SK-N-SH treated with all-trans-retinoic acid at 6 μM for 48 hours (cell line): ENCODE data around the gene DDX20.

Experiments used
- ATAC-seq: fragments of 200-7000 bp; cut with Tn5 transposase; 3 replicates; pipeline ENCODE4 v1.9.1; 2020; ENCODE audit warnings: mild to moderate bottlenecking, moderate library complexity
- ARNTL ChIP-seq: fragments of 450-650 bp; formaldehyde crosslinking; IDR thresholded peaks from 2 replicates; pipeline ENCODE4 v1.5.0; 2020; ENCODE audit warnings: low read depth, mild to moderate bottlenecking, moderate library complexity, borderline replicate concordance
- BACH2 ChIP-seq: fragments of 250-450 bp; sonication (Bioruptor Pico); IDR thresholded peaks from 2 replicates; pipeline ENCODE4 v1.9.0; 2021; ENCODE audit warnings: mild to moderate bottlenecking, borderline replicate concordance
- CSDC2 ChIP-seq: fragments of 250-450 bp; sonication (Bioruptor Pico); IDR thresholded peaks from 2 replicates; pipeline ENCODE4 v1.5.0; 2020; ENCODE audit warnings: mild to moderate bottlenecking, moderate library complexity
- CSRNP3 ChIP-seq: fragments of 250-450 bp; sonication (Bioruptor Pico); IDR thresholded peaks from 2 replicates; pipeline ENCODE4 v1.5.1; 2021; ENCODE audit warnings: mild to moderate bottlenecking, moderate library complexity
- ESRRG ChIP-seq: fragments of 250-450 bp; sonication (Bioruptor Pico); IDR thresholded peaks from 2 replicates; pipeline ENCODE4 v1.6.1; 2021; ENCODE audit warnings: mild to moderate bottlenecking
- GLIS3 ChIP-seq: fragments of 250-450 bp; sonication (Bioruptor Pico); IDR thresholded peaks from 2 replicates; pipeline ENCODE4 v1.5.0; 2020; ENCODE audit warnings: mild to moderate bottlenecking, moderate library complexity
- ISL1 ChIP-seq: fragments of 250-450 bp; sonication (Bioruptor Pico); IDR thresholded peaks from 2 replicates; pipeline ENCODE4 v2.1.2; 2022; ENCODE audit warnings: mild to moderate bottlenecking, moderate library complexity
- OSR1 ChIP-seq: fragments of 250-450 bp; sonication (Bioruptor Pico); IDR thresholded peaks from 2 replicates; pipeline ENCODE4 v1.8.0; 2022; ENCODE audit warnings: moderate library complexity, mild to moderate bottlenecking, inconsistent platforms
- PATZ1 ChIP-seq: fragments of 250-450 bp; sonication (Bioruptor Pico); IDR thresholded peaks from 2 replicates; pipeline ENCODE4 v1.8.0; 2020; ENCODE audit warnings: mild to moderate bottlenecking, moderate library complexity, borderline replicate concordance
- PPARA ChIP-seq: fragments of 250-450 bp; sonication (Bioruptor Pico); IDR thresholded peaks from 2 replicates; pipeline ENCODE4 v1.5.0; 2020; ENCODE audit warnings: mild to moderate bottlenecking, borderline replicate concordance
- RARB ChIP-seq: fragments of 250-450 bp; sonication (Bioruptor Pico); IDR thresholded peaks from 2 replicates; pipeline ENCODE4 v1.8.0; 2021; ENCODE audit warnings: mild to moderate bottlenecking, moderate library complexity
- SNAI2 ChIP-seq: fragments of 250-450 bp; sonication (Bioruptor Pico); IDR thresholded peaks from 2 replicates; pipeline ENCODE4 v1.5.0; 2020; ENCODE audit warnings: mild to moderate bottlenecking, moderate library complexity
- TSHZ2 ChIP-seq: fragments of 250-450 bp; sonication (Bioruptor Pico); IDR thresholded peaks from 2 replicates; pipeline ENCODE4 v1.5.0; 2020; ENCODE audit warnings: mild to moderate bottlenecking, moderate library complexity
- ZC3H10 ChIP-seq: fragments of 250-450 bp; sonication (Bioruptor Pico); IDR thresholded peaks from 2 replicates; pipeline ENCODE4 v1.5.1; 2021; ENCODE audit warnings: mild to moderate bottlenecking, moderate library complexity
- ZFP3 ChIP-seq: fragments of 250-450 bp; sonication (Bioruptor Pico); IDR thresholded peaks from 2 replicates; pipeline ENCODE4 v1.5.0; 2020; ENCODE audit warnings: mild to moderate bottlenecking, moderate library complexity
- ZFP30 ChIP-seq: fragments of 450-650 bp; formaldehyde crosslinking; IDR thresholded peaks from 2 replicates; pipeline ENCODE4 v1.5.0; 2022; ENCODE audit warnings: mild to moderate bottlenecking, moderate library complexity
- ZNF565 ChIP-seq: fragments of 450-650 bp; formaldehyde crosslinking; conservative IDR thresholded peaks from 2 replicates; pipeline ENCODE4 v1.5.0; 2020; ENCODE audit warnings: low read depth, mild to moderate bottlenecking, moderate library complexity
- ZNF70 ChIP-seq: fragments of 450-650 bp; formaldehyde crosslinking; IDR thresholded peaks from 2 replicates; pipeline ENCODE4 v1.5.0; 2020; ENCODE audit warnings: mild to moderate bottlenecking, moderate library complexity
- ZNF8 ChIP-seq: fragments of 450-650 bp; formaldehyde crosslinking; IDR thresholded peaks from 2 replicates; pipeline ENCODE4 v1.5.0; 2020; ENCODE audit warnings: mild to moderate bottlenecking, moderate library complexity
- TF ChIP-seq, protein P1 (sequence below): fragments of 250-450 bp; sonication (Bioruptor Pico); IDR thresholded peaks from 2 replicates; pipeline ENCODE4 v1.8.0; 2021; ENCODE audit warnings: low read depth, mild to moderate bottlenecking, moderate library complexity, borderline replicate concordance

DDX20 gene

GRCh38 chr1:111786669-111787207 lies 31.0 kb downstream of the DDX20 start:
- no peak for ATAC-seq
- TF ChIP-seq CSRNP3 (CRISPR knock-in tag) (no peak), ZNF565 (CRISPR knock-in tag) (no peak), ESRRG (no peak), ZNF70 (CRISPR knock-in tag) (no peak), ZNF8 (CRISPR knock-in tag) (no peak), SNAI2 (CRISPR knock-in tag) (no peak), CSDC2 (CRISPR knock-in tag) (no peak), RARB (no peak)
- TF ChIP-seq, protein P1, sequence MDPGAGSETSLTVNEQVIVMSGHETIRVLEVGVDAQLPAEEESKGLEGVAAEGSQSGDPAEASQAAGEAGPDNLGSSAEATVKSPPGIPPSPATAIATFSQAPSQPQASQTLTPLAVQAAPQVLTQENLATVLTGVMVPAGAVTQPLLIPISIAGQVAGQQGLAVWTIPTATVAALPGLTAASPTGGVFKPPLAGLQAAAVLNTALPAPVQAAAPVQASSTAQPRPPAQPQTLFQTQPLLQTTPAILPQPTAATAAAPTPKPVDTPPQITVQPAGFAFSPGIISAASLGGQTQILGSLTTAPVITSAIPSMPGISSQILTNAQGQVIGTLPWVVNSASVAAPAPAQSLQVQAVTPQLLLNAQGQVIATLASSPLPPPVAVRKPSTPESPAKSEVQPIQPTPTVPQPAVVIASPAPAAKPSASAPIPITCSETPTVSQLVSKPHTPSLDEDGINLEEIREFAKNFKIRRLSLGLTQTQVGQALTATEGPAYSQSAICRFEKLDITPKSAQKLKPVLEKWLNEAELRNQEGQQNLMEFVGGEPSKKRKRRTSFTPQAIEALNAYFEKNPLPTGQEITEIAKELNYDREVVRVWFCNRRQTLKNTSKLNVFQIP, result no peak

- TF ChIP-seq TSHZ2 (CRISPR knock-in tag) (no peak), SNAI2 (CRISPR knock-in tag) (no peak), ZFP30 (CRISPR knock-in tag) (no peak), ISL1 (CRISPR knock-in tag) (no peak), CSDC2 (CRISPR knock-in tag) (no peak), PPARA (CRISPR knock-in tag) (no peak), ARNTL (CRISPR knock-in tag) (no peak), ZNF565 (CRISPR knock-in tag) (no peak), CSRNP3 (CRISPR knock-in tag) (no peak), GLIS3 (CRISPR knock-in tag) (no peak), OSR1 (CRISPR knock-in tag) (no peak), PATZ1 (CRISPR knock-in tag) (no peak)
- no peak for ATAC-seq
Measured at GRCh38 chr1:111789142-111789541, 33.4 kb downstream of the DDX20 start.

GRCh38 chr1:111789666-111790316 lies 34.1 kb downstream of the DDX20 start:
- no peak for ATAC-seq

GRCh38 chr1:111791776-111792175 lies 36.1 kb downstream of the DDX20 start:
- no peak for ATAC-seq
- TF ChIP-seq ZNF8 (CRISPR knock-in tag), result no peak
- no peak for TF ChIP-seq OSR1 (CRISPR knock-in tag)
- TF ChIP-seq RARB, result no peak
- no peak for TF ChIP-seq ZFP3 (CRISPR knock-in tag)
- TF ChIP-seq CSDC2 (CRISPR knock-in tag), result no peak
- TF ChIP-seq BACH2 (CRISPR knock-in tag), result no peak
- TF ChIP-seq TSHZ2 (CRISPR knock-in tag), result no peak
- TF ChIP-seq PATZ1 (CRISPR knock-in tag), result no peak
- no peak for TF ChIP-seq ESRRG
- no peak for TF ChIP-seq ZC3H10 (CRISPR knock-in tag)
- TF ChIP-seq, all 23 proteins: peak for 0

More at GRCh38 chr1:111789666-111790316, 34.1 kb downstream of the DDX20 start:
- no peak for TF ChIP-seq SNAI2 (CRISPR knock-in tag)
- TF ChIP-seq ZNF70 (CRISPR knock-in tag), result no peak
- no peak for TF ChIP-seq PPARA (CRISPR knock-in tag)
